ENCODE data around the gene P4HA3. TPM values are rescaled to one million over a fixed set of nuclear protein-coding genes. Genes with fewer than 3 reads are reported as not detected.

P4HA3 gene
- total RNA-seq, 1 experiment from 2014 or later, result 0.13 TPM

GRCh38 chr11:74330075-74330858, 18.8 kb upstream of the P4HA3 start:
- TF ChIP-seq ZNF512 (CRISPR knock-in tag; IDR thresholded peaks at IDR 0.05; ENCODE audit: borderline replicate concordance), result no peak
- no peak for TF ChIP-seq ZNF425 (CRISPR knock-in tag; conservative IDR thresholded peaks at IDR 0.05)
- no peak for TF ChIP-seq NR2C2 (CRISPR knock-in tag; IDR thresholded peaks at IDR 0.05)
- TF ChIP-seq NFYB (CRISPR knock-in tag; conservative IDR thresholded peaks at IDR 0.05; ENCODE audit: low read depth), result no peak
- no peak for TF ChIP-seq FOXP4 (CRISPR knock-in tag; IDR thresholded peaks at IDR 0.05)
- TF ChIP-seq SMAD3 (CRISPR knock-in tag; IDR thresholded peaks at IDR 0.05; ENCODE audit: borderline replicate concordance), result no peak
- no peak for TF ChIP-seq ARID4B (CRISPR knock-in tag; IDR thresholded peaks at IDR 0.05; ENCODE audit: borderline replicate concordance)
- TF ChIP-seq ZNF317 (CRISPR knock-in tag; IDR thresholded peaks at IDR 0.05; ENCODE audit: borderline replicate concordance, low read depth), result no peak
- TF ChIP-seq PRDM15 (CRISPR knock-in tag; IDR thresholded peaks at IDR 0.05), result no peak
- TF ChIP-seq ZNF416 (CRISPR knock-in tag; IDR thresholded peaks at IDR 0.05), result no peak
- CTCF ChIA-PET, result interaction anchor here (1.0 to 1.2 kb wide), 3 partner anchors 9 to 119 kb away, joined by 3 to 6 read pairs (median 3); no protein-coding TSS in a partner anchor
- peaks cover 5% of the 10 kb centered on the region; the same call in 1 of the 2 replicates for H3K4me1 Mint-ChIP-seq
- peaks cover 6% of the 10 kb centered on the region for H3K9me3 Mint-ChIP-seq
- no peak overlapping the region for H3K27ac Mint-ChIP-seq
- POLR2A ChIA-PET, result interaction anchor here (0.6 kb wide), 1 partner anchor 1248 kb away, joined by 4 read pairs; no protein-coding TSS in a partner anchor
- DNase-seq (ENCODE audit: low spot score), result no peak
- H3K36me3 Mint-ChIP-seq, result peaks cover 12% of the 10 kb centered on the region
- no peaks in the 10 kb centered on the region; the same call in 1 of the 2 replicates for H3K27me3 Mint-ChIP-seq (ENCODE audit: low read depth)
- no peak overlapping the region for H3K4me3 Mint-ChIP-seq
- ATAC-seq, result no peak
